Ectodermal cell (in vitro differentiated cells): ENCODE measurements around the gene ROR1.

Experiments used
- H3K27ac ChIP-seq: 2 replicates; pipeline ENCODE4 v1.7.0; 2013; ENCODE audit warnings: mild to moderate bottlenecking, low read depth, low read length; ENCODE audit not compliant: insufficient read depth, poor library complexity, severe bottlenecking
- H3K27me3 ChIP-seq: 2 replicates; pipeline ENCODE4 v1.7.0; 2013; ENCODE audit warnings: mild to moderate bottlenecking, low read length; ENCODE audit not compliant: insufficient read depth, control insufficient read depth, poor library complexity, severe bottlenecking
- H3K36me3 ChIP-seq: one replicate; pipeline ENCODE4 v1.7.0; 2013; ENCODE audit warnings: low read length; ENCODE audit not compliant: control insufficient read depth, insufficient read depth
- H3K4me1 ChIP-seq: one replicate; pipeline ENCODE4 v1.7.0; 2013; ENCODE audit warnings: low read length; ENCODE audit not compliant: control insufficient read depth, insufficient read depth
- H3K4me3 ChIP-seq: 2 replicates; pipeline ENCODE4 v1.7.0; 2013; ENCODE audit warnings: low read depth, low read length, control low read depth; ENCODE audit not compliant: insufficient read depth
- H3K9me3 ChIP-seq: 2 replicates; pipeline ENCODE4 v1.7.0; 2013; ENCODE audit warnings: mild to moderate bottlenecking, low read length, moderate library complexity; ENCODE audit not compliant: control insufficient read depth
- WGBS, 2 experiments: methylation state at CpG; one replicate each; pipeline ENCODE4 v1.1.7; 2013; ENCODE audit warnings: missing lambda C conversion rate in 2 of 2; 5-methylcytosine and 5-hydroxymethylcytosine counted together

Gene ROR1

GRCh38 chr1:64171797-64172281 lies 398.0 kb downstream of the ROR1 start:
- Histone ChIP-seq H3K4me3 (no peak overlapping the region), H3K27ac (no peak overlapping the region)
- WGBS, 2 experiments = 98 to 99% methylated on average over 3 of the region's 3 CpGs

DNA sequence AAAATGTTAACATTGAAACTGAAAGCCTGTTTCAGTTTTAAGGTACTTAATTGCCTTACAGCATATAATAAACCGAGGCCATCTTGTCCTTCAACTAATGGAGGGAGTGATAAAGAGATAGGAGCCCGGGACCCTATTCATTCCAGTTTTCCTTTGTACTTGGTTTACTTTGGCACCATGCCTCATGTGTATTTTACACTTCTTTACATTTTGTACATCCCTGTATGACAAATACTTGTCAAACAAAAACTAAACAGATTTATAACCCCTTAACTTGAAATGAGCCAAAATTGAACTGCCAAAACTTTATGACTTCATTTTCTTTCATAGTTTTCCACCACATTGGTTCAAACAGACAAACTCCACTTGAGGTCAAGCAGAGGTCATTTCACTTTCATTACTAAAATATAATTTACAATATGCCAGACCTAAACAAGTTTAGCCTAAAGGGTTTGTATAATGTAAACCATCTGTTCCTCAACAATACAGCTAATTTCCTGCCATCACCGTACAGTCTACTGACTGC lies 398.7 kb downstream of the ROR1 start:
- Histone ChIP-seq H3K27me3 (no peaks in the 10 kb centered on the region), H3K27ac (no peak overlapping the region), H3K4me1 (no peaks in the 10 kb centered on the region), H3K9me3 (no peaks in the 10 kb centered on the region), H3K4me3 (no peak overlapping the region), H3K36me3 (peaks cover 23% of the 10 kb centered on the region)
- 90 to 97% methylated on average over 2 to 3 of the region's 3 CpGs for WGBS, 2 experiments

More at GRCh38 chr1:64171797-64172281, 398.0 kb downstream of the ROR1 start:
- Histone ChIP-seq H3K27me3 (no peaks in the 10 kb centered on the region), H3K36me3 (peaks cover 24% of the 10 kb centered on the region), H3K9me3 (no peaks in the 10 kb centered on the region), H3K4me1 (no peaks in the 10 kb centered on the region)

DNA sequence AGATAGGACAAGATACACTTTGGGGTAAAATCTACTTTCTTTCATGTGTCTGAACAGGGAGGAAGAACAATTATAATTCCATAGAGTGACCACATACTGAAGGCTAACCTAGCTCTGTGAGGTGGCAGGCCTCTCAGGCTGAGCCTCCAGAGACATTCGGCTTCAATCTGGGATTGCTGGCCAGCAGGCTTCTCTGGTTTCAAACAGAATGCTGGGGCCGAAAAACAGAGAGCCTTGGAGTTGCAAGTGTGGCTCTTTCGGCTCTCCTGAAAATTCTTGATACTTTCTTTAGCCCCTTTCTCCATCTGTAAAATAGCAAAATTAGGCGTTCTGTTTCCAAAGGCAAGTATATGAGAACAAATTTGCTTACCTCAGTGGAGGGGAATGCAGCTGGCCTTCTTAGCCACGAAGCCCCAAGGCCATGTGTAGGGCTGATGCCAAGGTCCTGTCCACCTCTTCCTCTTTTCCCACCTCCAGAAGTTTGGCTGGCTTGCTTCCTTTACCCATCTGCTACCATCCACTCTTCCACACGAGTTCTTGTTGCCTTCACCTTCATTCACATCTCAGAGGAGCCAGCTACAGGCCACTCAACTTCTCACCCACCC lies 399.6 kb downstream of the ROR1 start:
- Histone ChIP-seq H3K27me3 (no peaks in the 10 kb centered on the region), H3K27ac (no peak overlapping the region), H3K9me3 (no peaks in the 10 kb centered on the region), H3K4me1 (no peaks in the 10 kb centered on the region), H3K36me3 (peaks cover 31% of the 10 kb centered on the region), H3K4me3 (no peak overlapping the region)
- 91 to 92% methylated on average over 6 of the region's 6 CpGs for WGBS, 2 experiments

DNA sequence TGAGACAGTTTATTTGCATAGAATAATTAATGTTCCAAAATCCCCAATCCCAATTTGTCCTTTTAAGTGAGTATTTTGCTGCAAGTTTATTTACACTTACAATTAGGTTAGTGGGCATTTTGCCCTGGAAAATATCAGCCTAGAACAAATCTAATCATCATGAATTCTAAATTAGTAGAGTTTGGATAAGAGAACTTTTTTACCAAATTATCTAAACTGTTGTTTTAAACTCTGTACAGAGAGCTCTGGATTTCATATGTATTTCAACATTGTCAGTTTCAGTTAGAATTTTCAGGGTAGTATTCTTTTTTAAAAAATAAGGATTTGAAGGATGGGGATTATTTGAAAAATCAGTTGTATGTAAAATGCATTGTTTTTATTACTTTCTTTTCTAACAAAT lies 401.8 kb downstream of the ROR1 start:
- H3K9me3 ChIP-seq = no peaks in the 10 kb centered on the region
- H3K27ac ChIP-seq = no peak overlapping the region
- no peaks in the 10 kb centered on the region for H3K27me3 ChIP-seq
- peaks cover 24% of the 10 kb centered on the region for H3K36me3 ChIP-seq
- no peak overlapping the region for H3K4me3 ChIP-seq
- H3K4me1 ChIP-seq = no peaks in the 10 kb centered on the region

- peaks cover 24% of the 10 kb centered on the region for H3K36me3 ChIP-seq
- 75 to 88% methylated on average over 3 of the region's 3 CpGs for WGBS, 2 experiments
- H3K27ac ChIP-seq = no peak overlapping the region
- no peaks in the 10 kb centered on the region for H3K9me3 ChIP-seq
- H3K4me3 ChIP-seq = no peak overlapping the region
- no peaks in the 10 kb centered on the region for H3K27me3 ChIP-seq
- H3K4me1 ChIP-seq = no peaks in the 10 kb centered on the region
These were observed 402.8 kb downstream of the ROR1 start for GRCh38 chr1:64176659-64177058.

GRCh38 chr1:64179588-64179987 lies 405.8 kb downstream of the ROR1 start:
- Histone ChIP-seq H3K36me3 (peaks cover 24% of the 10 kb centered on the region), H3K9me3 (no peaks in the 10 kb centered on the region), H3K4me3 (no peak overlapping the region), H3K27ac (no peak overlapping the region), H3K27me3 (no peaks in the 10 kb centered on the region), H3K4me1 (no peaks in the 10 kb centered on the region)
- whole genome bisulfite sequencing, 2 experiments = 95 to 96% methylated on average over 4 of the region's 4 CpGs

- Histone ChIP-seq H3K4me1 (no peaks in the 10 kb centered on the region), H3K9me3 (no peaks in the 10 kb centered on the region), H3K36me3 (peaks cover 21% of the 10 kb centered on the region), H3K4me3 (no peak overlapping the region), H3K27ac (no peak overlapping the region), H3K27me3 (no peaks in the 10 kb centered on the region)
- WGBS, 2 experiments = 77 to 91% methylated on average over 2 of the region's 2 CpGs
These were observed 408.4 kb downstream of the ROR1 start for GRCh38 chr1:64182207-64182606.

DNA sequence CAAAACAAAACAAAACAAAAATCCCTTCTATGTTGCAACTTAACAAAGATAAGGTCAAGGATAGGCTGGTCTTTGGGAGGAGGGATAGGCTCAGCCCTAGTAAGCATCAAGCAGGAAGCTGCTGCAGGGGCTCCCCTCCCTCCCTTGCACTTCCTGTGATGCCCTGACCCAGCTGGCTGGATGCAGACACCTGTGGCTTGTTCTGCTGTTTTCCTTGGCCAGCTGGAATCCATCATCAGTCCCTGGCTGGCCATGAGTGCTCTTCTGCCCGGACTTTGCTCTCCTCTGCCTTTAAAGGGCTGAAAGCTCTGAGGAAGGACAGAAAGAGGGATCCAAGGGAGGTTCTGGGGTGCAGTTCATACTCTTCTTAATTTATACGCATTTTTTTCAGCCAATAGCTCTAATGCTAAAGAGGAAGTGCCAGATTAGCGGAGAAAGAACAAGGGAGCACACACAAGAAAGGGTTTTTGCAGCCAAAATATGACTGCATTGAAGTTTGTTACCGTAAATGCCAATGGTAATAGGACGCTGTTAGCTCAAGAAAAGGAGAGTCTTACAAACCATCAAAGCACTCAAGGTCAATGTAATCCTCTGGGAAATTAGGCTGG lies 409.7 kb downstream of the ROR1 start:
- Histone ChIP-seq H3K4me3 (no peak overlapping the region), H3K4me1 (no peaks in the 10 kb centered on the region), H3K27ac (no peak overlapping the region), H3K36me3 (peaks cover 9% of the 10 kb centered on the region), H3K27me3 (no peaks in the 10 kb centered on the region), H3K9me3 (no peaks in the 10 kb centered on the region)
- WGBS, 2 experiments = 93 to 95% methylated on average over 5 of the region's 5 CpGs

GRCh38 chr1:64184003-64184440 lies 410.2 kb downstream of the ROR1 start:
- H3K36me3 ChIP-seq = peaks cover 4% of the 10 kb centered on the region
- H3K27me3 ChIP-seq = no peaks in the 10 kb centered on the region
- H3K4me1 ChIP-seq = no peaks in the 10 kb centered on the region
- H3K9me3 ChIP-seq = no peaks in the 10 kb centered on the region
- no peak overlapping the region for H3K4me3 ChIP-seq
- no peak overlapping the region for H3K27ac ChIP-seq
- WGBS, 2 experiments = 98 to 100% methylated on average over 5 of the region's 5 CpGs

- no peaks in the 10 kb centered on the region for H3K36me3 ChIP-seq
- H3K27me3 ChIP-seq = no peaks in the 10 kb centered on the region
- H3K9me3 ChIP-seq = no peaks in the 10 kb centered on the region
- H3K4me3 ChIP-seq = no peak overlapping the region
- WGBS, 2 experiments = 91% methylated on average over 10 of the region's 10 CpGs
- H3K27ac ChIP-seq = no peak overlapping the region
- no peaks in the 10 kb centered on the region for H3K4me1 ChIP-seq
These were observed 412.5 kb downstream of the ROR1 start for GRCh38 chr1:64186138-64186897.
